ENCODE measurements around the gene TMCC2.

The TMCC2 gene

GRCh38 chr1:205259324-205259832 lies 31.6 kb downstream of the TMCC2 start:
- no peak for DNase-seq (ENCODE audit: low read depth in 1 of 2, low spot score in 1 of 2)

GRCh38 chr1:205259998-205260397 lies 32.3 kb downstream of the TMCC2 start:
- DNase-seq (ENCODE audit: low read depth in 1 of 2, low spot score in 1 of 2) = no peak

- DNase-seq (ENCODE audit: low read depth in 1 of 2, low spot score in 1 of 2) = no peak
Observed at GRCh38 chr1:205260948-205261732, 33.4 kb downstream of the TMCC2 start.

GRCh38 chr1:205261946-205262691 lies 34.4 kb downstream of the TMCC2 start:
- no peak for DNase-seq (ENCODE audit: low read depth in 1 of 2, low spot score in 1 of 2)

- no peak for DNase-seq (ENCODE audit: low read depth in 1 of 2, low spot score in 1 of 2)
Observed at GRCh38 chr1:205262731-205263171, 35.0 kb downstream of the TMCC2 start.

GRCh38 chr1:205263580-205264190 lies 35.9 kb downstream of the TMCC2 start:
- DNase-seq (ENCODE audit: low read depth in 1 of 2, low spot score in 1 of 2) = no peak

- no peak for DNase-seq (ENCODE audit: low read depth in 1 of 2, low spot score in 1 of 2)
Observed at GRCh38 chr1:205266611-205267305, 39.0 kb downstream of the TMCC2 start.

GRCh38 chr1:205267306-205267902 lies 39.7 kb downstream of the TMCC2 start:
- DNase-seq (ENCODE audit: low read depth in 1 of 2, low spot score in 1 of 2) = no peak

- no peak for DNase-seq (ENCODE audit: low read depth in 1 of 2, low spot score in 1 of 2)
Observed at GRCh38 chr1:205268846-205269680, 41.3 kb downstream of the TMCC2 start.

- no peak for DNase-seq (ENCODE audit: low read depth in 1 of 2, low spot score in 1 of 2)
Observed at GRCh38 chr1:205269711-205270110, 42.0 kb downstream of the TMCC2 start.

- DNase-seq (ENCODE audit: low read depth in 1 of 2, low spot score in 1 of 2) = no peak
Observed at GRCh38 chr1:205270271-205270670, 42.5 kb downstream of the TMCC2 start.

- no peak for DNase-seq (ENCODE audit: low read depth in 1 of 2, low spot score in 1 of 2)
Observed at GRCh38 chr1:205270764-205271163, 43.0 kb downstream of the TMCC2 start.

- no peak for DNase-seq (ENCODE audit: low read depth in 1 of 2, low spot score in 1 of 2)
Observed at GRCh38 chr1:205271277-205271676, 43.5 kb downstream of the TMCC2 start.

- no peak for DNase-seq (ENCODE audit: low read depth in 1 of 2, low spot score in 1 of 2)
Observed at GRCh38 chr1:205271745-205272144, 44.0 kb downstream of the TMCC2 start.

GRCh38 chr1:205272536-205272935 lies 44.8 kb downstream of the TMCC2 start:
- no peak for DNase-seq (ENCODE audit: low read depth in 1 of 2, low spot score in 1 of 2)

- peak; percentile 72 to 73 for DNase-seq (ENCODE audit: low read depth in 1 of 2, low spot score in 1 of 2)
Observed at GRCh38 chr1:205273551-205273982, 45.8 kb downstream of the TMCC2 start.

GRCh38 chr1:205274041-205274691 lies 46.4 kb downstream of the TMCC2 start:
- DNase-seq (ENCODE audit: low read depth in 1 of 2, low spot score in 1 of 2) = no peak

GRCh38 chr1:205275133-205275532 lies 47.4 kb downstream of the TMCC2 start:
- no peak for DNase-seq (ENCODE audit: low read depth in 1 of 2, low spot score in 1 of 2)

All from activated CD4-positive, alpha-beta T cell treated with anti-CD3 and anti-CD28 coated beads, Interleukin-2, amount 50 U/mL, for 24 hours (primary cell).